Activated effector memory CD4-positive, alpha-beta T cell treated with Interleukin-2 at 50 U/mL for 16 hours (primary cell): Measurements from ENCODE around the gene AGAP2.
A peak's percentile ranks its signal among the peaks of the same experiment; 100 is the strongest.

ENCODE experiments used
- DNase-seq: peaks from one replicate; pipeline ENCODE4 v3.0.0-alpha.2; 2020

Gene AGAP2

DNA sequence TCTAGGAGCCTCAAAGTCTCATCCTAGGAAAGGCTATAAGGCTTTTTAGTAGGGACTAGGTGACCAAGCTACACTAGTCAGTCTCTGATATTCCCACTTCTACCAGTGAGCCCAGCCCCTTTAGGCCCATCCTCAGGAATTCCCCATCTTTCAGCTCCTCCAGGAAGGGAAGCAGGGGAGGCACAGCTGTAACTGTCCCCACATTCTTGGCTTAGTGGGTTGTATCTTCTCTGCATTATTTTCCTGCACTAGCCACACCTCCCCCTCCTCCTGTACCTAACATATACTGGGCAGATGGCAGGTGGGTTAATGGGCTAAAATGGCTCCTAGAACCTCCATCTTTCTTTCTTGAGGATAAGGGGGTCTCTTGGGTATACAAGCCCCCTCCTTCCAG lies 28.8 kb upstream of the AGAP2 start:
- DNase-seq, result no peak

DNA sequence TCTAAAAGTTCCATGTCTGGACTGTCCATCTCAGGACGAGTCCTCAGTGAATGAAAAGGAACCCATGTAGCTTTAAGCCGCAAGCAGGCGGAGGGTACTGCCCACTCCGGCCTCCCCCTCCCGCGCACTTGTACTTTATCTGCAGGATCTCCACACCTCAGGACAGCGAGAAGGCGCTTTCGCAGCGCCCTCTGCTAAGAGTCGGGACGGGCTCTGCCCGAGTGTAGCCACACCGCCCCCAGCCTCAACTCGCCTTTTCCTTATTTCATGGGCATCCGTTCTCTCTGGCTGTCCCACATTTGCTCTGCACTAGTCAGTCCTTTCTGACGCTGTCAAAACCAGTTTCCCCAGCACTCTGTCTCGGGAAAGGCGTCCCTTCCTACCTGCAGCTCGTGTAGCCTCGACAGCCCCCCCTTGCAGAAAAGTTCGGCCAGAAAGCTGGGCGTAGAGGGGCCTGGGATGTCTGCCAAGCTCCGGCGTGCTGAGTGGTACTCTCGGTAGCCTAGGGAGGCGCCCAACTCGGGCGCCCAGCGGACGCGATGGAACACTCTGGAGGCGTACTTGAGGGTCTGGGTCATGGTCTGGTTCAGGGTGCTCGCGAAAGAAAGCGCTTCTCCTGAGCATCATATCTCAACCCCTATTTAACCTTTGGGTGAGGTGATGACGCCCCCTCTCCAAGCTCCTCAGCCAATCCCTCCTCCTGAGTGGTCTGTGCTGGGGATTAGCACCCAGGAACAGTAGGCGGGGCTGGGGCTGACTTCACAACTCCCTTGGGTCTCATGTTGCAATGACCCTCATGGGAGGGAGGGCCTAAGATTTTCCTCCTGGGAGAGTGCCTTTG lies 28.1 kb upstream of the AGAP2 start, which contains the start of gene CYP27B1:
Gene CYP27B1, minus strand, starts transcription at position 615 of the 841 bp plus-strand sequence. Its CDS starts 37 bp downstream, at position 578.
- DNase-seq, result no peak

- no peak for DNase-seq
Measured at GRCh38 chr12:57765698-57766463, 27.3 kb upstream of the AGAP2 start.

- peak; percentile 41 for DNase-seq
Measured at GRCh38 chr12:57765003-57765697, 26.6 kb upstream of the AGAP2 start.

- DNase-seq, result no peak
Measured at GRCh38 chr12:57764662-57765002, 26.1 kb upstream of the AGAP2 start.

DNA sequence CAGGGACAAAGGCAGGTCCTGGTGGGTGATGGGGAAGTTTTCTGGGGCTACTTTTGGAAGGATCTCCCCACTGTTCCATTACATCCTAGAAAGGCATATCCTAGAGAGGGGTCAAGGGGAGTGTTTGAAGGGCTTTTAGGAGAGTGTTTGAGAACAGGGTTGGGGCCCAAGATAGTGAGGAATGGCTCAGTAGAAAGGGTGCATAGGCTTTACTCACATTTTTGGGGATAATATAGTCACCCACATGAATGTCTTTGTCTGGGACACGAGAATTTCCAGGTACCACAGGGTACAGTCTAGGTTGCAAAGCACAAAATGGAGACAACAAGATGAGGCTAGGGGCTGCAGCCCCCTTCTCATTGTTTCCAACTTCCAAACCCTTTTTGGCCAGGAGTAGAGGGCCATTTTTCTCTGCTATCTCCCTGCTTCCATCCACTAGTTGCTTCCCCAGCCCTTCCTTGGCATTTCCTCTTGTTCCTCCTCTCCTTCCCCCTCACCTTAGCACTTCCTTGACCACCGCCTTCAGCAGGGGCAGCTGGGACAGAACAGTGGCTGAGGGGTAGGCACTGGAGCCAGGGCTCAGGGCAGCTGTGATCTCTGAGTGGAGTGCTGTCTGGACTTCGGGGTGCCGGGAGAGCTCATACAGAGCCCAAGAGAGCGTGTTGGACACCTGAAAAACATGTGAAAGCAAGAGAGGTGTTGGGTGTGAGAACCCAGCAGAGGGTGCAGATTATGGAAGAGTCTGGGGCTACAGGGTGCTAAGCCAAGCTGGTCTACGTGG lies 25.5 kb upstream of the AGAP2 start:
- no peak for DNase-seq

DNA sequence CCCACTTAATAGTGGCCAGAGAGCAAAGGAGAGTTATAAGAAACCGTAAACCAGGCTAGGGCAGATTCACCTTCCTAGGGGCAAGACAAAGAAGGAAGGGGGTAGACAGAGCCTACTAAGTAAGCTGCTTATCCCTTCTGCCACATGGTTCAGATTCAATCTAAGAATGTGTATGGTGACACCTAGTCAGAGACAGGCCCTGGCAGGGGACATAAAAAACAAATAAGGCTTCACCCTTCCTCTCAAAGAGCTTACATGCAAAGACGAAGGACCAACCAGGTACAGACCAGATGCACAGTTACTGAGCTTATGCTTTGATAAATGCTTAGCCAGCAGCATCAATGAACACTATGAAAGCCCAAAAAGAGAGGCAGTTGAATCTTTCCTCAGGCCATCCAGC lies 23.9 kb upstream of the AGAP2 start:
- no peak for DNase-seq

DNA sequence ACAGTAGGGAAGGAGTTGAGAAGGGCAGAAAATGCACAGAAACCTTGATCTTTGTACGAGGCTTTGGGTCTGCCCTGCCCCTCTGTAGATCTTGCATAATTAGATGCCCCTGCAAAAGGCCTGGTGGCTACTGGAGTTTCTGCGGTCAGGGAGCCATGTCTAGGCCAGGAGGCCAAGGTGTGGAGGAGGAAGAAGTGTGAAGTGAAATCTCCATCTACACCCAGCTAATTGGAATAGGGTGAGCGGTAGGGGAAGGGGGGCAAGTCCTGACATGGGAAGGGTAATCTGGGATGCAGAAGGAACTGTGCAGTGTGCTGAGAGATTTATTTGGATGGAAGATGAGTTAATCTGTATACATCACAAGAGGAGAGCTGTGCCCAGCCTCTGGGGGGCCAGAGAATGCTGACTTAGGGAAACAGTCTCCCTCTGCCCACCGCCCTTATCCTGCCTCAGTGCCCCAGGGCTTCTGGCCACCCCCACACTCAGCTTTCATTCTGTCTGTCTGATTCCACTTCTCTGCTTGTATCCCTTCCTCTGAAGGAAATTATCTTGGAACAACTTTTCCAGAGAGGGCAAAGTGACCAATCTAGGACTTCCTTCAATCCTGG lies 23.0 kb upstream of the AGAP2 start:
- no peak for DNase-seq

DNA sequence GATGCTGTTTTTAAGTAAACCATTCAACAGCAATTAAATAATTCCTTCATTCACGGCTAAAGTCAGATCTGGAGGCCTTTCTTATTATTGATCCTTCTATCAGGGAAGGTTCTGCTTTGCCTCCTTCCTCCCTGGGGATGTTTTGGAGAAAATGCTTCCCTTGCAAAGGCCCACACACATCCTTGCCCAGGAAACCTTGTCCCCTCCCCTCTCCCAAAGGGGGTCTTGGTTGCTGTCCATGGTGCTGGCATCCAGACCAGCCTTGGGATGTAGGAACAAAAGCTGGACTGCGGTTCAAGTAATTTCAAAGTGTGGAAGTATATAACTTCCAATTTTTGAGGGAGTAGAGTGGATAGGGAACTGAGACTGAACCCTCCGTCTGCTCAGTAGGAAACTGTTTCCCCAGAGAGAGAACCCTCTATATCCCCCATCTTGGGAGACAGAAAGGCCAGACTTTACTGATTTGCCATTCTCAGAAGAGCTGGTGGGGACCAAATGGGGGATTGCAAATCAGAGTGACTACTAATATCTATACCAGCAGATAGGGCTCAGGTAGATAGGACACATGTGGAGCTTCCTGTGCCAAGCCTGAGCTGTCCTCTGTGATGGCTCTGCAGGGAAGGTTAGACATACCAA lies 21.9 kb upstream of the AGAP2 start:
- DNase-seq, result no peak

GRCh38 chr12:57759360-57759980 lies 20.9 kb upstream of the AGAP2 start:
- DNase-seq, result no peak

DNA sequence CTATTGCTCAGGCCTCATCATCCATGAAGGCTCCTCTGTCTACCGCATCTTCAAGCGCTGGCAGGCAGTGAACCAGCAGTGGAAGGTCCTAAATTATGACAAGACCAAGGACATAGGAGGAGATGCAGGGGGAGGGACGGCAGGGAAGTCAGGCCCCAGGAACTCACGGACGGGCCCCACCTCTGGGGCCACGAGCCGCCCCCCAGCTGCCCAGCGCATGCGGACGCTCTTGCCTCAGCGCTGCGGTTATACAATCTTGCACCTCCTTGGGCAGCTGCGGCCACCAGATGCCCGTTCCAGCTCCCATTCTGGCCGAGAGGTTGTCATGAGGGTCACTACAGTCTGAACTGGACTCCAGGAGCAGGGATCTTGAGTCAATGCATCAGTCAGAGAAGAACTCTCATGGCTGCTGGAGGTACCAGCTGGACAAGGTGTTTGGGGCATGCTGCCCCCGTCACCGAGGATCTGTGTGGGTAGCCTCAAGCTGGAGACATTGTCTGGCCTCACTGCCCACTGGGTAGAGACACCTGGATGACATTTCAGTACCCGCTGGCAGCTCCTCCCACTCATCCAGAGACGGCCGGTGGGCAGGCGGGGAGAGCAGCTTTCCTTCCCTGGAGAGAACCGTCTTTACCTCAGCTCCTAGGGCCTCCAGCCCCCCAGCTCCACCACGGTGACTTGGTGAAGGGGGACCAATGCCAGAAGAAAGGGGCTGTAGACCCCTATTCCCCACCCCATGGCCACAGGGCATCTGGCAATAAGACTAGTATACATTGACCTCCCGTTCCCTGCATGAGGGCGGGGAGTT lies 20.2 kb upstream of the AGAP2 start:
- DNase-seq, result no peak

DNA sequence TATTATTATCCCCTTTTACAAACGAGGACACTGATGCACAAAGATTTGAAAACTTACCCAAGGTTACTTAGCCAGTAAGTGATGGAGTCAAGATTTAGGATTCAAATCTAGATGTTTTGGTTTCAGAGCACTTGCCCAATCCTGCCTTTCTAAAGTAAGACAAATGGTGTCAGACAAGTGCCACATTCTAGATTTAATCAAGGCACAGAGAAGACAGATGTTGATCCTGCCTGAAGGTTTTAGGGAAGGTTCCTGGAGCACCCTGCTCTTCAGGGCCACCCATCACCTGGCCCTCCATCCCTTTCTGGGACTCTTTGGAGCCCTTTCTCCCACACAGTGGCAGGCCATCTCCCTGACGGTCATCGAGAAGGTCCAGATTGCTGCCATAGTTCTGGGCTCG lies 19.2 kb upstream of the AGAP2 start:
- DNase-seq, result no peak

DNA sequence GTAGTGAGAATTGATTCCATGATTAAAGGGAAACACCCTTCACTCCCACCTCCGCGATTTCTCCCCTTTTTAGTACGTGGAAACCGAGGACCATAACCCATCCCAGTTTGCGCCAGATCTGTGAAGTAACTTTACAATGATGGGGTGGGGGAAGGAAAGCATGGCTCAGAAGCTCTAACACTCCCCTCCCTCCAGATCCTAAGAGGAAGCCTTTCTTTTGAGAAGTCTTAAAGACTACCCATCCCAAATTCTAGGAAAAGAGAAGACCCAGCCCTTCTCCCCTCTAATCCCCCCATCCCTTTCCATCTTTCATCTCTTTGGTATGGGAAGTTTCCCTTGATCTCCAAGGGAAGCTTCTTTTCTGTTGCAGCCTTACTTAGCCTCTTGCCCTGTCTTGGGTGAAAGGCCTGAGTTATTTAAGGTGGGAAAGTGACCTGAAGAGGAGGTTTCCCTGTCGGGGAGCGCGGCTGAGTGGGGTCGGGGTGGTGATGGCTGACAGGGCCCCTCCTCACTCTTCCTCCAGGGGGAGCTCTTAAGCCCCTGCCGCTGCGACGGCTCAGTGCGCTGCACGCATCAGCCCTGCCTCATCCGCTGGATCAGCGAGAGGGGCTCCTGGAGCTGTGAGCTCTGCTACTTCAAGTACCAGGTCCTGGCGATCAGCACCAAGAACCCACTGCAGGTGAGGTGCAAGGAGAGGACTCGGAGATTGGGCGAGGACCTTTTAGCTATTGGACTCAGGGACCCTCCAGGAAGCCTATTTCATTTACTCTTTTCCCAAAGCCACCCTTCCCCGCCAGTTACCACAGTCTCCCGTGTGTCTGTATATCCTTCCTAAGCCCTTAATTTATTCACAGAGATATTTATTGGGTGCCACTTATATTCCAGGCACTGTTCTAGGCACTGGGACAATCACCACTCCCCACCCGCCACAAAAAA lies 18.1 kb upstream of the AGAP2 start:
- peak; percentile 59 for DNase-seq

DNA sequence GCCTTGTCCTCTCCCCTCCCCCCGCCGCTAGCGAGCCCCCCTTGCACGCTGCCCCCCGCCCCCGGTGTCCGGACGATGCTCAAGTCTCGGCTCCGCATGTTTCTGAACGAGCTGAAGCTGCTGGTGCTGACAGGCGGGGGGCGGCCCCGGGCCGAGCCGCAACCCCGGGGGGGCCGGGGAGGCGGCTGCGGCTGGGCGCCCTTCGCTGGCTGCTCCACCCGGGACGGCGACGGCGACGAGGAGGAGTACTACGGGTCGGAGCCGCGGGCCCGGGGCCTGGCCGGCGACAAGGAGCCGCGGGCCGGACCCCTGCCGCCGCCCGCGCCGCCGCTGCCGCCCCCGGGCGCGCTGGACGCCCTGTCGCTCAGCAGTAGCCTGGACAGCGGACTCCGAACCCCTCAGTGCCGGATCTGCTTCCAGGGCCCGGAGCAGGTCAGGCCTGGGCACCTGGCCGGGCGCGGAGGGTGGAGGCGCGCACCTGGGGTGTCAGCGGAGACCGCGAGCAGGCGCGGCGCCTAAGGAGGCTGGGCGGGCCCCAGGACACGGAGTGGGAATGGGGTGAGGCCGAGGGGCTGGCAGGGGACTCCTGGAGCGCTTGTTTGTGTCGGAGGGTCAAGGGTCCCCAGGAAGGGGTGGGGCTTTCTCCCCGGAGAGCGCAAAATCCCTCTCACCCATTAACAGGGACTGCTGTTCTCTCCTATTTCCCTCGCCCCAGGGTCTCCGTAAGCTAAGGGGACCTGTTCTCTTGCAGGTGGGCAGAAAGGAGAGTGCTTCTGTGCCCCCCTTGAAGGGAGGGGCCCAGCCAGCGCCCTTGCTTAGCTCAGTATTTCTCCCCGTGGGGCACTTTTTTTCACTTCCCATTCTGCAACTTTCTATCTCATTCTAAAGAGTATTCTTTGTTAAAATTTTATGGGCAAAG lies 17.2 kb upstream of the AGAP2 start:
- DNase-seq, result peak; percentile 36

- DNase-seq, result no peak
Measured at GRCh38 chr12:57755194-57755453, 16.6 kb upstream of the AGAP2 start.

- DNase-seq, result peak; percentile 83
Measured at GRCh38 chr12:57754411-57755193, 16.1 kb upstream of the AGAP2 start, which contains the start of gene MARCHF9. Gene MARCHF9, plus strand, starts transcription at chr12:57755103. Its CDS starts 426 bp downstream, at chr12:57755529.

GRCh38 chr12:57753756-57754337 lies 15.3 kb upstream of the AGAP2 start:
- no peak for DNase-seq
